GM19324 (cell line): Measurements from ENCODE around the gene GLTP.
"Not testable (repeated sequence)": the region's sequence is repeated elsewhere in the genome, so short reads cannot be mapped to it uniquely, and the experiment has no call there.

Source experiments
- ATAC-seq: cut with Tn5 transposase; IDR thresholded peaks from one replicate; pipeline ENCODE4 v1.9.1; 2021; ENCODE audit warnings: mild to moderate bottlenecking, moderate library complexity; ENCODE audit not compliant: unreplicated experiment, low FRiP score

Gene GLTP, protein sequence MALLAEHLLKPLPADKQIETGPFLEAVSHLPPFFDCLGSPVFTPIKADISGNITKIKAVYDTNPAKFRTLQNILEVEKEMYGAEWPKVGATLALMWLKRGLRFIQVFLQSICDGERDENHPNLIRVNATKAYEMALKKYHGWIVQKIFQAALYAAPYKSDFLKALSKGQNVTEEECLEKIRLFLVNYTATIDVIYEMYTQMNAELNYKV

GRCh38 chr12:109880043-109880931 is at the start of gene GLTP:
TSS of gene GLTP (minus strand) at chr12:109880541. CDS start at chr12:109880374, 167 bp downstream.
- peak; percentile 97 for ATAC-seq

GRCh38 chr12:109929326-109929725 is 49.0 kb upstream of the GLTP start:
- ATAC-seq: not testable (repeated sequence)

GRCh38 chr12:109928058-109928656 is 47.8 kb upstream of the GLTP start:
- no peak for ATAC-seq

GRCh38 chr12:109927622-109928021 is 47.3 kb upstream of the GLTP start:
- ATAC-seq: no peak

- no peak for ATAC-seq
These were observed 46.3 kb upstream of the GLTP start for GRCh38 chr12:109926488-109927210.

DNA sequence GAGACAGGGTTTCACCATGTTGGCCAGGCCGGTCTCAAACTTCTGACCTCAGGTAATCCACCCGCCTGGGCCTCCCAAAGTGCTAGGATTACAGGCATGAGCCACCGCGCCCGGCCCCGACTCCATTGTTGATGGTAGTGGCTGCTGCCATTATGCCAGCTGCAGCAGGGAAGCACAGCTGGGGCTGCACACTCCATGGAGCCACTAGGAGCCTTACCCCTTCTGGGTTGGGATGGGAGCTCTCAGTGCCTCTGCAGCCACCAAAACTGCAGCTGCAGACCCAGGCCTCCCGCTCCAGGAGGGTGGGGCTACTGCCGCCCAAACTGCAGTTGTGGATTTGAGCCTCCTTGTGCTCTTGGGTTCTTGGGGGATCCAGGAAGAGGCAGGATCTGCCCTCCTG is 45.7 kb upstream of the GLTP start:
- no peak for ATAC-seq

- no peak for ATAC-seq
These were observed 45.0 kb upstream of the GLTP start for GRCh38 chr12:109925185-109925840.

GRCh38 chr12:109923481-109924245 is 43.3 kb upstream of the GLTP start:
- ATAC-seq: no peak

GRCh38 chr12:109923038-109923437 is 42.7 kb upstream of the GLTP start:
- no peak for ATAC-seq

DNA sequence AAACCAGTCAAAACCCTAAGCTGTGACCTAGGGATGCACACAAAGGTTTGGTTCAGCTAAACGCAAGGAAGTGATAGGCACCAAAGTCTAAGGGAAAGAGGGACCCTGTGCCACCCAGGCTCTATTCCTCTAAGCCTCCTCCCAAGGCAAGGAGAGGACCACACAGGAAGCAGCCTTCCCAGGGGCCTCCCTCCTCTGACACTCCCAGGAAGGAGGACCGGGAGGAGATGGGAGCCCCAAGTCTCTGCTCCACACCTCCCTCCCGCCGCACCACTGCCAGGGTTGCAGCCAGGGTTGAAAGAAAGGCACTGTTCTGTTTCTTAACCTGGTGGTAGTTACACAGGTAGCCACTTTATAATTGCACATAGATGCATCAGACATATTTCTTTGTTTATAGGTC is 41.6 kb upstream of the GLTP start:
- ATAC-seq: no peak

GRCh38 chr12:109920261-109920780 is 40.0 kb upstream of the GLTP start:
- no peak for ATAC-seq

- no peak for ATAC-seq
These were observed 39.1 kb upstream of the GLTP start for GRCh38 chr12:109919456-109919855.

DNA sequence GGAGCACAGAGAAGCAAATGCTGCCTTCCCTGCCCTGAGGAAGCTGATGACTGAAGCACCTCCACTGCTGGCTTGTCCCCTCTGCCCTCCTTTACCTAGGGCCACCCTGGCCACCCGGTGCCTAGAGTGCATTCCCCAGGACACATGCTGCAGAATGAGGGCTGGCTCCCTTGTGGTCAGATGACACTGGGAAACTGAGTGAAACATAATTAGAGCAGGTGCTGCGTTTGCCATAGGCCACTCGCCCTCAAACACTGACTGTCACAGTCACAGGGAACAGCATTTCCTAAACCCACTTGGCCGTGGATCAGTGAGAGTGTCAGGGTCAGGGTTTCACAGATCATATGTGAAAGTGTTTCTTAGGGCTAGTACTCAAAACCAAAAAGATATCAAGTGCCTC is 35.7 kb upstream of the GLTP start:
- no peak for ATAC-seq

DNA sequence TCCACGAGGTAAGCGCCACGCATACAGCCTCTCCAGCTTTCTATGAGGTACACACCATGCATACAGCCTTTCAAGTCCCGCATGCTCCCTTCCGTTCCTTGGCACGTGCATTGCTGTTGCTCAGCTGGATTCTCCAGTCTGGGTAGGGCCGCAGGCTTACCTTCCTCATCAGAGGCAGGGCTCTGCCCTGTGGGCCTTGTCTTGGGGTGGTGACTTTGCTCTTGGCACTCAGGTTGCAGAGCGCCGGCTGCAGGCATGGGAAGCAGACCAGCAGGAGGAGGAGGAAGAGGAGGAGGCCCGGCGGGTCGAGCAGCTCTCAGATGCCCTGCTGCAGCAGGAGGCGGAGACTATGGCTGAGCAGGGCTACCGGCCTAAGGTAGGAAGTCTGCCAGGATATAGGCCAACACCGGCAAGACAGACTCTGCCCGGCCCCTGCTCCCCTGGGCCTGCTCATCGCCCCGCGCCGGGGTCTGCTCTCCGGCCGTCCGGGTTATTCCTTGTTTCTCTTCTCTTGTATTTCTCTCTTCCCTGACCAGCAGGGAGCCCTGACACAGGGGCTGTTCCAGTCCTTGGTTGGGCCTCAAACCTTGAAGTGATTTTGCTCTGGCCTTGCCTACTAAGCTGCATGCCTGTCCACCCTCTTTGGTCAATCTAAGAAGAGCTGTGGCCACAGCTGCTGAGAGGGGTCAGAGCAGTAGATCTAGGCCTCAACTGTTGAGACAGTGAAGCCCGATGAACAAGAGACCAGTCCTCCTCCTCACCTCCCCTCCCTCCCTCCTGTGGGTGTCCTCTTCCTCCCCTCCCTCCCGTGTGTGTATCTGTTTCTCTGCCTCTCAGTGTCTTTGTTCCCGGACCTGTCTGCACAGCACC is 35.1 kb upstream of the GLTP start:
- no peak for ATAC-seq

DNA sequence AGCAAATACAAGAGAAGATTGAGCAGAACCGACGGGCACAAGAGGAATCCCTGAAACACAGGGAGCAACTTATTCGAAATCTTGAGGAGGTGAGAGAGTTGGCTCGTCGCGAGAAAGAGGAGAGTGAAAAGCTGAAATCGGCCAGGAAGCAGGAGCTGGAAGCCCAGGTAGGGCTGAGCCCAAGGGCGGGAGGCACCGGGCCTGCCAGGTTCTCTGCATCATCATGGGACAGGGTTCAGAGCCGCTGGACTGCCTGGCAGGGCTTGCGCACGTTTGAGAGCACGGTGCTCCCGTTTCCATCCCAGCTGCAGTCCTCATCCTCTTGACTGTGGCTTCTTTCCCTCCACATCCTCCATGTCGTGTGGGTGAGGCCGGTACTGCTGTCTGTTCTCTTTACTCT is 34.1 kb upstream of the GLTP start:
- no peak for ATAC-seq

GRCh38 chr12:109912855-109913321 is 32.5 kb upstream of the GLTP start:
- ATAC-seq: no peak

DNA sequence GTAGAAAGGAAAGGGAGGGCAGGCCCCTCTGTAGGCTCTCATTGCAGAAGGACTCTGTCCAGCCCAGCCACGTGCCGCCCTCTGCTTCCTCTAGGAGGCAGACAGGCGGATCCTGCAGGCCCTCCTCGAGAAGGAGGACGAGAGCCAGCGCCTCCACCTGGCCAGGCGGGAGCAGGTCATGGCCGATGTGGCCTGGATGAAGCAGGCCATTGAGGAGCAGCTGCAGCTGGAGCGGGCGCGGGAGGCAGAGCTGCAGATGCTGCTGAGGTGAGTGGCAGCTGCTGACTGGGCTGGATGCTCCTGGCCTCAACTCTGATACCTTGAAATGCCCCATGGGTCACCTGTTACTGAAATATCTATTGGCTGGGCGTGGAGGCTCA is 30.6 kb upstream of the GLTP start:
- no peak for ATAC-seq

- no peak for ATAC-seq
These were observed 30.1 kb upstream of the GLTP start for GRCh38 chr12:109910254-109910968.
